Keratinocyte (primary cell): ENCODE results near the gene SIPA1L3.

ENCODE experiments used
- EZH2 ChIP-seq: IDR thresholded peaks from one replicate; pipeline ENCODE4 v1.6.1; 2012; ENCODE audit warnings: inconsistent platforms, mild to moderate bottlenecking, low read length, moderate library complexity
- TF ChIP-seq, protein P1 (sequence below), 3 experiments: IDR thresholded peaks in 1 of 3; conservative IDR thresholded peaks in 1 of 3; optimal IDR thresholded peaks in 1 of 3; 2 replicates in 2 of 3; 3 replicates in 1 of 3; pipeline versions ENCODE3 to v1.5.1; 2011; ENCODE audit warnings: low read length in 3 of 3, mild to moderate bottlenecking in 3 of 3, moderate library complexity in 2 of 3, control low read depth in 1 of 3, inconsistent platforms in 1 of 3; ENCODE audit not compliant: insufficient read depth in 2 of 3; ENCODE audit errors: extremely low read depth in 1 of 3

DNA sequence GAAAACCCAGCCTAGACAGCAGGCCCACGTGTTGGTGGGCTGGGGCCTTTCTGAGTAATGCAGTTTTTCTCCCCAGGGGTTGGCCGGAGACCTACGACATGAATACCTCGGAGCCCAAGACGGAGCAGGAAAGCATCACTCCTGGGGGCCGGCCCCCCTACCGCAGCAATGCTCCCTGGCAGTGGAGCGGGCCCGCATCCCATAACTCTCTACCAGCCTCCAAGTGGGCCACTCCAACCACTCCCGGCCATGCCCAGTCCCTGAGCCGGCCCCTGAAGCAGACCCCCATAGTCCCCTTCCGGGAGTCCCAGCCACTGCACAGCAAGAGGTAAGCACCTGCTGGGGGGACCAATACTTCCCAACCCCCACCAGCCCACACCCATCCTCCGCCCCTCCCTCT, 234.1 kb downstream of the SIPA1L3 start:
- TF ChIP-seq, protein P1, sequence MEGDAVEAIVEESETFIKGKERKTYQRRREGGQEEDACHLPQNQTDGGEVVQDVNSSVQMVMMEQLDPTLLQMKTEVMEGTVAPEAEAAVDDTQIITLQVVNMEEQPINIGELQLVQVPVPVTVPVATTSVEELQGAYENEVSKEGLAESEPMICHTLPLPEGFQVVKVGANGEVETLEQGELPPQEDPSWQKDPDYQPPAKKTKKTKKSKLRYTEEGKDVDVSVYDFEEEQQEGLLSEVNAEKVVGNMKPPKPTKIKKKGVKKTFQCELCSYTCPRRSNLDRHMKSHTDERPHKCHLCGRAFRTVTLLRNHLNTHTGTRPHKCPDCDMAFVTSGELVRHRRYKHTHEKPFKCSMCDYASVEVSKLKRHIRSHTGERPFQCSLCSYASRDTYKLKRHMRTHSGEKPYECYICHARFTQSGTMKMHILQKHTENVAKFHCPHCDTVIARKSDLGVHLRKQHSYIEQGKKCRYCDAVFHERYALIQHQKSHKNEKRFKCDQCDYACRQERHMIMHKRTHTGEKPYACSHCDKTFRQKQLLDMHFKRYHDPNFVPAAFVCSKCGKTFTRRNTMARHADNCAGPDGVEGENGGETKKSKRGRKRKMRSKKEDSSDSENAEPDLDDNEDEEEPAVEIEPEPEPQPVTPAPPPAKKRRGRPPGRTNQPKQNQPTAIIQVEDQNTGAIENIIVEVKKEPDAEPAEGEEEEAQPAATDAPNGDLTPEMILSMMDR (optimal IDR thresholded peaks at IDR 0.05 in 1 of 3, IDR thresholded peaks at IDR 0.05 in 1 of 3, conservative IDR thresholded peaks at IDR 0.05 in 1 of 3; ENCODE audit: extremely low read depth in 1 of 3, insufficient read depth in 2 of 3, low read length in 3 of 3): no peak
- no peak for TF ChIP-seq EZH2
